Purkinje cell (primary cell): Measurements from ENCODE around the gene ASNS. TPM values are rescaled to one million over a fixed set of nuclear protein-coding genes. Genes with fewer than 3 reads are reported as not detected.

Source experiments
- polyA plus RNA-seq: library from polyadenylated mRNA; unstranded; fragments of >200 nt; fragmentation: Nextera tagmentation; gene quantifications from 2 replicates; pipeline ENCODE4 v1.2.1, GENCODE V29; 2014

Gene ASNS
- polyA plus RNA-seq = 114 and 152 TPM in 2 replicates

GRCh38 chr7:97872025-97872669 is at the start of gene ASNS:
ASNS (minus strand) TSS chr7:97872408; CDS start chr7:97869156, 3,252 bp downstream.

Other genes starting within 250 kb of the ASNS start
- 296 and 336 TPM in 2 replicates for gene TAC1, start 140.3 kb downstream of the ASNS start, polyA plus RNA-seq
- gene OCM2, start 117.8 kb upstream of the ASNS start, polyA plus RNA-seq = not detected in 2 replicates
- gene LMTK2, start 234.5 kb upstream of the ASNS start, polyA plus RNA-seq = 9.5 and 11.0 TPM in 2 replicates